GM12878 (cell line): Measurements from ENCODE around the gene GIMAP2. TPM values are rescaled to one million over a fixed set of nuclear protein-coding genes. Genes with fewer than 3 reads are reported as not detected.

Source experiments
- ATAC-seq: fragments of 200-7000 bp; cut with Tn5 transposase; 3 replicates; pipeline ENCODE4 v1.9.1; 2020; ENCODE audit warnings: mild to moderate bottlenecking, moderate library complexity
- BruUV-seq: library from RNA; stranded (reverse); fragments of 400-500 nt; replicated peaks from 2 replicates; lab custom pipeline; 2021; lab: Mats Ljungman, UMichigan
- CTCF ChIA-PET: fragments of 300-600 bp; sonication (Branson Sonifier 250); formaldehyde crosslinking; extraction: SDS; loops from one replicate; lab custom pipeline; 2021; ENCODE audit warnings: inconsistent platforms; lab: Yijun Ruan, JAX
- POLR2A ChIA-PET: fragments of 350-600 bp; formaldehyde crosslinking; extraction: SDS; loops from one replicate; lab custom pipeline; 2021; ENCODE audit warnings: inconsistent platforms; lab: Charles Lee
- RAD21 ChIA-PET: fragments of 300-600 bp; sonication (Branson Sonifier 250); formaldehyde crosslinking; loops from one replicate; lab custom pipeline; 2023; ENCODE audit warnings: antibody characterized with exemption; ENCODE audit not compliant: unreplicated experiment; lab: Charles Lee
- SMC1A ChIA-PET: fragments of 300-600 bp; sonication (Branson Sonifier 250); formaldehyde crosslinking; loops from one replicate; lab custom pipeline; 2023; ENCODE audit not compliant: unreplicated experiment, uncharacterized antibody; lab: Charles Lee
- DNase-seq: peaks from one replicate; pipeline ENCODE4 v3.0.0-alpha.2; 2011; ENCODE audit warnings: low read depth, low spot score
- FAIRE-seq: peaks from 3 replicates; lab custom pipeline; 2011; peaks lifted over from hg19 to GRCh38; lab: Jason Lieb, UNC
- H2AFZ ChIP-seq: 2 replicates; pipeline ENCODE4 v1.6.0; 2011; ENCODE audit warnings: low read depth, low read length, control low read depth; ENCODE audit not compliant: control insufficient read depth
- H3K27ac ChIP-seq: 2 replicates; pipeline ENCODE4 v1.5.1; 2011; ENCODE audit warnings: control low read depth; ENCODE audit not compliant: control insufficient read depth, insufficient read depth
- H3K27me3 ChIP-seq, 2 experiments: replicated peaks in 1 of 2; 2 replicates each; pipeline versions ENCODE4 v1.6.0 to v1.6.1; 2011; ENCODE audit warnings: low read length in 1 of 2; ENCODE audit not compliant: control insufficient read depth in 2 of 2, insufficient read depth in 2 of 2
- H3K36me3 ChIP-seq, 2 experiments: 2 replicates each; pipeline ENCODE4 v1.5.1; 2011; ENCODE audit warnings: low read length in 1 of 2; ENCODE audit not compliant: control insufficient read depth in 2 of 2, insufficient read depth in 2 of 2
- H3K4me1 ChIP-seq: 2 replicates; pipeline ENCODE4 v1.6.1; 2011; ENCODE audit warnings: mild to moderate bottlenecking, low read length, moderate library complexity, mixed read lengths; ENCODE audit not compliant: control insufficient read depth, insufficient read depth
- H3K4me2 ChIP-seq: 2 replicates; pipeline ENCODE4 v1.6.0; 2011; ENCODE audit warnings: control low read depth; ENCODE audit not compliant: control insufficient read depth, insufficient read depth
- H3K4me3 ChIP-seq: fragments of 200-600 bp; sonication (generic); 2 replicates; pipeline ENCODE4 v1.5.1; 2016
- H3K79me2 ChIP-seq: 2 replicates; pipeline ENCODE4 v1.6.0; 2011; ENCODE audit warnings: low read length; ENCODE audit not compliant: control insufficient read depth, insufficient read depth
- H3K9ac ChIP-seq: 2 replicates; pipeline ENCODE4 v1.8.0; 2011; ENCODE audit warnings: low read length, control low read depth, mixed read lengths; ENCODE audit not compliant: control insufficient read depth, insufficient read depth
- H3K9me3 ChIP-seq: replicated peaks from 3 replicates; pipeline ENCODE4 v1.5.1; 2011; ENCODE audit warnings: mild to moderate bottlenecking, low read length; ENCODE audit not compliant: control insufficient read depth, insufficient read depth
- H4K20me1 ChIP-seq: 2 replicates; pipeline ENCODE4 v1.6.0; 2011; ENCODE audit not compliant: control insufficient read depth, insufficient read depth
- CBX5 ChIP-seq: sonication (generic); IDR thresholded peaks from 2 replicates; pipeline ENCODE4 v1.6.1; 2016; ENCODE audit warnings: low read depth, moderate library complexity, mild to moderate bottlenecking, inconsistent platforms
- E2F4 ChIP-seq: IDR thresholded peaks from 2 replicates; pipeline ENCODE4 v1.6.1; 2012; ENCODE audit warnings: low read depth, low read length, improper control_type of control experiment
- HDAC2 ChIP-seq: fragments of 200-600 bp; sonication (generic); IDR thresholded peaks from 2 replicates; pipeline ENCODE4 v1.6.1; 2017
- KDM1A ChIP-seq: fragments of 200-600 bp; sonication (generic); IDR thresholded peaks from 2 replicates; pipeline ENCODE4 v1.6.1; 2016; ENCODE audit warnings: borderline replicate concordance
- POLR2AphosphoS5 ChIP-seq: IDR thresholded peaks from 2 replicates; pipeline ENCODE4 v1.6.1; 2011; ENCODE audit warnings: mild to moderate bottlenecking, low read length, inconsistent platforms
- RUNX3 ChIP-seq: IDR thresholded peaks from 2 replicates; pipeline ENCODE4 v1.6.1; 2012; ENCODE audit warnings: low read length, inconsistent platforms
- USF2 ChIP-seq: IDR thresholded peaks from 2 replicates; pipeline ENCODE4 v1.6.1; 2011; ENCODE audit warnings: low read depth, low read length, improper control_type of control experiment, borderline replicate concordance
- ZBED1 ChIP-seq: IDR thresholded peaks from 2 replicates; pipeline ENCODE4 v1.6.1; 2016; ENCODE audit warnings: borderline replicate concordance
- WGBS: methylation state at CpG from one replicate; pipeline ENCODE4 v1.1.6; 2016; ENCODE audit warnings: low lambda C conversion rate; ENCODE audit not compliant: insufficient replicate concordance, insufficient coverage; ENCODE audit errors: missing lambda C conversion rate; 5-methylcytosine and 5-hydroxymethylcytosine counted together
- in situ Hi-C: fragments of 300-500 bp; cut with MboI; formaldehyde crosslinking; loops from 9 replicates; pipeline ENCODE4 v1.14.3; 2018; ENCODE audit warnings: mixed read lengths
- intact Hi-C: fragments of 100-400 bp; cut with micrococcal nuclease; formaldehyde crosslinking; loops from one replicate; pipeline ENCODE4 v1.14.2; 2022; ENCODE audit not compliant: unreplicated experiment
- polyA plus RNA-seq, 11 experiments: library from polyadenylated mRNA; depleted of rRNA in 4 of 11; unstranded in 6 of 11; stranded (reverse) in 5 of 11; fragments of >200 nt; fragmentation: Nextera tagmentation in 4 of 11; fragmentation: Illumina TruSeq in 1 of 11; extraction: Ambion mirVana in 4 of 11; extraction: Trizol in 1 of 11; gene quantifications; 1 replicate in 1 of 11; 2 replicates in 10 of 11; pipeline versions ENCODE4 v1.2.1 to v1.2.3, GENCODE V29; 2011 to 2016; ENCODE audit warnings: inconsistent platforms in 2 of 11, missing spikeins in 2 of 11, low read depth in 1 of 11
- total RNA-seq, 4 experiments: library from RNA; depleted of rRNA in 3 of 4; stranded (reverse); fragments of >200 nt in 3 of 4; fragmentation: Illumina TruSeq in 1 of 4; extraction: Trizol in 1 of 4; gene quantifications; 2 replicates each; pipeline versions ENCODE4 v1.2.1 to v1.2.3, GENCODE V29; 2013 to 2021

The GIMAP2 gene
- total and polyA plus RNA-seq, 10 of the 15 experiments (the other 5 are each of a cell fraction or from before 2014, with no cell fraction given): 21.3 to 102 (median 31.8) TPM

- TF ChIP-seq E2F4 (no peak), KDM1A (no peak), ZBED1 (no peak), POLR2AphosphoS5 (no peak), CBX5 (no peak)
Measured at GRCh38 chr7:150731916-150732315, 46.4 kb downstream of the GIMAP2 start (continued).

- Histone ChIP-seq H3K9me3 (peaks cover under 1% of the 10 kb centered on the region; the same call in 2 of the 3 replicates), H4K20me1 (no peaks in the 10 kb centered on the region), H3K79me2 (peaks cover 11% of the 10 kb centered on the region), H3K4me2 (no peak overlapping the region), H3K27me3 (no peaks in the 10 kb centered on the region), H3K36me3 (no peaks in the 10 kb centered on the region), H3K4me3 (no peak overlapping the region), H3K27ac (no peak overlapping the region), H3K9ac (no peak overlapping the region), H2AFZ (no peak overlapping the region), H3K4me1 (peaks cover 32% of the 10 kb centered on the region)
- CTCF ChIA-PET: interaction anchor here (0.8 to 1.6 kb wide), 3 partner anchors 9 to 284 kb away, joined by 3 to 5 read pairs (median 4); no protein-coding TSS in a partner anchor
- RAD21 ChIA-PET: interaction anchor here (0.8 kb wide), 1 partner anchor 180 kb away, joined by 3 read pairs; no protein-coding TSS in a partner anchor
- BruUV-seq: no TSS peak
- 32% methylated on average over 5 of the region's 5 CpGs for WGBS
- intact Hi-C loops (no loop called here), in situ Hi-C loops (no loop called here)
- ATAC-seq: no peak
- FAIRE-seq: no peak
- TF ChIP-seq HDAC2 (no peak), USF2 (no peak), RUNX3 (peak; percentile 19; the same call in 1 of the 2 replicates)
- no peak for DNase-seq
- POLR2A ChIA-PET: no interaction called here
- SMC1A ChIA-PET: interaction anchor here (0.7 to 1.4 kb wide), 6 partner anchors 12 to 280 kb away, joined by 3 to 5 read pairs (median 3); partner anchors contain the start of gene GIMAP1
Measured at GRCh38 chr7:150732786-150733481, 47.4 kb downstream of the GIMAP2 start.
